ENCODE data around the gene EXOC3. TPM values are rescaled to one million over a fixed set of nuclear protein-coding genes. Genes with fewer than 3 reads are reported as not detected.

The EXOC3 gene
- total RNA-seq, 4 donors from 2014 or later, result 32.4 to 84.8 (median 49.2) TPM

- TF ChIP-seq, protein P1, sequence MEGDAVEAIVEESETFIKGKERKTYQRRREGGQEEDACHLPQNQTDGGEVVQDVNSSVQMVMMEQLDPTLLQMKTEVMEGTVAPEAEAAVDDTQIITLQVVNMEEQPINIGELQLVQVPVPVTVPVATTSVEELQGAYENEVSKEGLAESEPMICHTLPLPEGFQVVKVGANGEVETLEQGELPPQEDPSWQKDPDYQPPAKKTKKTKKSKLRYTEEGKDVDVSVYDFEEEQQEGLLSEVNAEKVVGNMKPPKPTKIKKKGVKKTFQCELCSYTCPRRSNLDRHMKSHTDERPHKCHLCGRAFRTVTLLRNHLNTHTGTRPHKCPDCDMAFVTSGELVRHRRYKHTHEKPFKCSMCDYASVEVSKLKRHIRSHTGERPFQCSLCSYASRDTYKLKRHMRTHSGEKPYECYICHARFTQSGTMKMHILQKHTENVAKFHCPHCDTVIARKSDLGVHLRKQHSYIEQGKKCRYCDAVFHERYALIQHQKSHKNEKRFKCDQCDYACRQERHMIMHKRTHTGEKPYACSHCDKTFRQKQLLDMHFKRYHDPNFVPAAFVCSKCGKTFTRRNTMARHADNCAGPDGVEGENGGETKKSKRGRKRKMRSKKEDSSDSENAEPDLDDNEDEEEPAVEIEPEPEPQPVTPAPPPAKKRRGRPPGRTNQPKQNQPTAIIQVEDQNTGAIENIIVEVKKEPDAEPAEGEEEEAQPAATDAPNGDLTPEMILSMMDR (IDR thresholded peaks at IDR 0.05; ENCODE audit: low read depth), result no peak
These were observed 15.8 kb downstream of the EXOC3 start for GRCh38 chr5:458547-459353.

DNA sequence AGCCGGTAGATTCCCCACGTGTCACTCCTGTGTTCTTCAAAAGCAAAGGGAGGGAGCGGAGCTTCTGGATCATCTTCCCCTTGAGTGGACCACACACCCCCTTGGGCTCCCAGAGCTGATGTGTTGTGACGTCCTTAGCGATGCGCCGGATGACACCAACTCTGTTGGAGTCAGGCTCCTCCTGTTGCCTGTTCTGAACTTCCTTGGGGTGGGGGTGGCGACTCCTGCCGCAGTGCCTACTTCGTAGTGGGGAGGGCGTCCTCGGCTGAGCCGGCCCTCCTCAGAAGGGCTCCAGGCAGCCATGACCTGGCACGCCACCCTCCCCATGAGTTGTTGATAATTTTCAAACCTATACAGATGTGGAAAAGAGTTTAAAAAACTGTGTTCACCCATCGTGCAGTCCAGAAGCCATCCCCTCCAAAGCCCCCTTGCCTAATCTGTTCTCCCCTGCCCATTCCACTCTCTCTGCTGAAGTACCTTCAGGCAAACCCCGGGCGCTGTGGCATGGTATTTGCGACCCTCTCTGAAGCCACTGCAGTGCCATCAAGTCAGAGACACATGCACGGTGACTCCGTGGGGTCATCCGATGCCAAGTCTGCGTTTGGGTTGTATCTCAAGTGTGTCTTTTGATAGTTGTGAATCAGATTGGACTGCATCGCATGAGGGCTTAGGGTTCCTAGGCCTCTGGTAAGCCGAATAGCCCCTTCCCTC is 16.7 kb downstream of the EXOC3 start:
- TF ChIP-seq, protein P1 (IDR thresholded peaks at IDR 0.05; ENCODE audit: low read depth), result no peak

- TF ChIP-seq, protein P1 (IDR thresholded peaks at IDR 0.05; ENCODE audit: low read depth), result no peak
These were observed 17.3 kb downstream of the EXOC3 start for GRCh38 chr5:460273-460625.

- TF ChIP-seq, protein P1 (IDR thresholded peaks at IDR 0.05; ENCODE audit: low read depth), result no peak
These were observed 19.1 kb downstream of the EXOC3 start for GRCh38 chr5:462051-462481.

DNA sequence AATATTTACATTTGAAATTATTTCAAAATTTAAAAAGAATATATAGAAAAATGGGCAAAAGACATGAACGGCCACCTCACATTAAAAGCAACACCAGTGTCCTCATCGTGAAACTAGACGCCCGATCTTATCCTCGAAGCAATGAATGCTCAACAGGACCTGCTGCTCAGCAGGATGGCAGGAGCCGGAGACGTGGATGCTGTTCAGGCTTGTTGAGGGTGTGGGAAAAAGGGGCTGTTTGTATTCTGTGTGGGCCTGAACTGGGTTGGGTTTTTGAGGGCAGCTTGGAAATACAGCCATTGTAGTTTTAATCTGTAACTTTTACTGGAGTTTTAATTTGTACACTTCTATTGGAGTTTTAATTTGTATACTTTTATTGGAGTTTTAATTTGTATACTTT is 20.3 kb downstream of the EXOC3 start:
- TF ChIP-seq, protein P1 (IDR thresholded peaks at IDR 0.05; ENCODE audit: low read depth), result no peak

GRCh38 chr5:463952-464351 is 21.0 kb downstream of the EXOC3 start:
- TF ChIP-seq, protein P1 (IDR thresholded peaks at IDR 0.05; ENCODE audit: low read depth), result no peak

DNA sequence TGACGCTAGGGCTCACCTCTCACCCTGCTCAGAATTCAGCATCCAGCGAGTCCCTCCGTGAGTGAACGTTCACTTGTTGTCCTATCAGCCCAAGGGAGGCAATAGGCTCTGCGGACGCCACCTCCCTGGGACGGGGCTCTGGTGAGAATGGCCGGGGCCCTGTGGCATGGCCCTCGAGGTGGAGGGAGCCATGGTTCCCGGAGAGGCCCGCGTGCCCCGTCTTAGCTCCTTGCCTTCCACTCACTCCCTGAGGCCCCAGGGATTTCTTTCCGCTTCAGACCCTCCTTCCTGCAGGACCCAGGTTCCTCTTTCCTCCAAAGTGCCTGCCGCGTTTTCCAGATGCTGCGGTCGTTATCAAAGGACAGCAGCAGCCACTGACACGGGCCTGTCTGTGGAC is 21.5 kb downstream of the EXOC3 start:
- TF ChIP-seq, protein P1 (IDR thresholded peaks at IDR 0.05; ENCODE audit: low read depth), result no peak
